Smooth muscle cell of the brain vasculature (primary cell): Measurements from ENCODE around the gene ANAPC4.

ENCODE experiments used
- DNase-seq: peaks from one replicate; pipeline ENCODE4 v3.0.0-alpha.2; 2012; ENCODE audit warnings: low read depth, low spot score

The ANAPC4 gene

DNA sequence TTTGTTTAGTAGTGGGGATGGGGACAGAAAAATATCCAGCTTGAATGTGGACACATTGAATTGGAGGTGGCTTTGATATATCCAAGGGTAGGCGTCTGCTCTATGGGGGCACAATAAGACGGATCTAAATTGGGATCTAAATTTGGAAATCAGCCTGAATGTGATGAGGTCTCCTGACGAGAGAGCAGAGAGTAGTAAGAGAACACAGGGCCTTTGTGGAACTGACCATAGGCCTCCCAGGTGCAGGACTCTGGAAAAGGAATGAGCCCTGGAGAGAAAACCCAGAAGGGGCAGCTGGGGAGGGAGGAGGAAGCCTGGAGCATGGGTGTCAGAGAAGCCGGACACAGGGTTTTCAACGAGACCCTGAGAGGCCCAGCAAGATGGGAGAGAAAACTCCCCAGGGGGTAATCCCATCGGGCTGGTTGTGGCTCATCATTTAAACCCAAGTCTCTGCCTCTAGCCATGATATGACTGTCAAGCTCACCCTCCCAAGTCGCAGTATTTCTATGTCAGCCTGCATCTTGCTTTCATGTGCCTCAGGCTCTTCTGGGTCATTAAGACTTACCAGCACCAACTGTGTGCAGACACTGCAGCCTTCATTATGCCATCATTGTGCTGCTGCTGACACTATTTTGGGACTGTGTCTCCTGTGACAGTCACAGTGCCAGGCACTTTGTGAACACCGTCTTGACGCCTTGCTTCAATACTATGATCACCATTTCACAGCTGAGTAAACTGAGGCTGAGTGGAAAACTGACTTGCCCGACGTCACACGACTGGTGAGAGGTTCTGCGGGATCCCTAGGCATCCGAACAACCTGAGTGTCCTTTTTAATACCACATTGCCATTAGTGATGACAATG is 57.1 kb downstream of the ANAPC4 start:
- no peak for DNase-seq

DNA sequence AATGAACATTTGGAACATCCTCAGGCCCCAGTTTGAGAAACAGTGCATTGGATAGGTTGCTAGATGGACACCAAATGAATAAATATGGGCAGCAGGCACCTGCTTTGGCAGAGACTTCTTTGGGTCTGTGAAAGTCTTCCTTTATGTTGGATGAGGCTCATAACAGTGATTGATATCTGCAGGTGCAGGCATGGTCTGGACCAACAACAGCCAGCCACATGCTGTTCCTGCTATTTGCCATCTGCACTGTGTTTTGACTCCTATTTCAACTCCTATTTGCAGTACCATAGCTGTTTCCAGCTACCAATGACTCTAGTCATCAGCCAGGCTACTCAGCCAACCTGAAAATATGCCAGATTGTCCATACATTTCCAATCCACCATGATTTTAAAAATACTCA is 60.9 kb downstream of the ANAPC4 start:
- no peak for DNase-seq

DNA sequence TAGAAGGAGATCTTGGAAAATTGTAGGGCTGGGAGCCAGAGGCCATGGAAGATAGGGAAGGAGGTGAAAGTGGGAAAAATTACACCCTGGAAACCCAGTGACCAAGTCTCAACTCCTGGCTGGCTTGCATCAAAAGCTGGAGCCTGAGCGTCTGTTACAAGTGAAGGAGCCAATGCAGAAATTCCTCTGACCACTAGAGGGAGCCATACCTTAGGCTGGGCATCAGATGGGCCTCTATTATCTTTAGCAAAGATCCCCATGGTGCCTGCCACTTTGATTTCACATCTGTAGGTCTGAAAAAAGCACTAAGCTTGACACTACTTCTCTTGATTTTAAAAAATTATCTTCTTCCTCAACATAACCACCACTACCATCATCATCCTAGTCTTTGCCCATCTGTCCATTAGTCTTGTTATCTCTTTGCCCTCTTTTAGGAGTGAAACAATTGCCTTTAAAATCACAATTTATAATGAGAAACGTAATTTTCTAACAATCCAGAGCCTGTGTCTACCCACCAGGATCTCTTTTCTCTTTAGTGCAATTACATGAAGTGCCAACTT is 62.9 kb downstream of the ANAPC4 start:
- peak; percentile 43 for DNase-seq

GRCh38 chr4:25440478-25441030 is 63.5 kb downstream of the ANAPC4 start:
- no peak for DNase-seq

GRCh38 chr4:25441519-25442117 is 64.6 kb downstream of the ANAPC4 start:
- peak; percentile 28 for DNase-seq

DNA sequence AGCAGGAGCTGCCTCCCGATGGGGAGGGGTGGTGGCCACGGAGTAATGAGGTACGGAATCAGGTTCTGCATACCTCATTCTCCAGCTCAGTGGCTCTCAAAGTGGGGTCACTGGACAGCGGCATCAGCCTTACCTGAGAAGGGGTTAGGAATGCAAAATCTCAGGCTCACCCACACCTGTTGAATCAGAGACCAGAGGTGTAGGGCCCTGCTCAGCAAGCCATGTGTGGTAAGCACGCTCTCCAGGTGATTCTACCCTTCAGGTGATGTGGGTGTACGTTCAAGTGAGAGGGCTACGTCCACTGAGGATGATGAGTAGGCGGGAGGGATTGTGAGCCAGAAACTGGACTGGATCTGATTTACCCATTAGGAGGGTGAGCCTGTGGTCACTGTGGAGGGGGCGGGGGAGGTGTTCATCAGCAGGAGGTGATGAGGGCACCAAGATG is 65.8 kb downstream of the ANAPC4 start:
- no peak for DNase-seq

GRCh38 chr4:25443851-25444250 is 66.8 kb downstream of the ANAPC4 start:
- DNase-seq = no peak

GRCh38 chr4:25446611-25447010 is 69.5 kb downstream of the ANAPC4 start:
- DNase-seq = no peak

DNA sequence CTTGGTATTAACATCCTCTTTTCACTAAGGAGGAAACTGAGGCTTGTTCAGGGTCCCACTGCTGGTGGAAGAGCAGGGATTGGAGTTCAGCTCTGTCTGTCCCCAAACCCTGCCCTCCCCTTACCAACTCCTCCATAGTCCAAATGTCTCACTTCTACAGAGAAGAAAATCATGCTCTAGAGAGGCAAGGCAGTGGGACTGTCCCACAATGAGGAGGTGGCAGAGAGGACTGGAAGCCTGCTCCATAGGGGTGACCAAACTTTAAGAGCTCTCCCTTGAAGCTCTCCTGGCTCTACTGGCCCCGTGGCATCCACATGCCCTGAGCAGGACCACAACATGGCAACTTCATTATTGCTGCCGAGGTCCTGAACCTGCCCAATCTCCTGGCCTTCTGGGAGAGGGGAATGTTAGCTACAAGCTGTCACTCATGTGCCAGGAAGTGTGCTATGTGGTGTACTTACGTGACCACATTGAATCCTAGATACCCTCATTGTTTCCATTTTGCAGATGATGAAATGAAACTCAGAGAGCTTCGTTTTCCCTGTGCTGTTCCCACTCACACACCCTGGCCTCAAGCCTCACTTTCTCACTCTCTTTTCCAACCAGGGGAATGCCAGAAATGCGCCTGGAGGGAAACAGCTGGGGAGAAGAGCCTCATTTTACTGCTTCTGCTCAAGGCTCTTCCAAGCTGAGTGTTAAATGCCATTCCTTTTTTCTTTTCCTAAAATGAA is 71.5 kb downstream of the ANAPC4 start:
- no peak for DNase-seq

DNA sequence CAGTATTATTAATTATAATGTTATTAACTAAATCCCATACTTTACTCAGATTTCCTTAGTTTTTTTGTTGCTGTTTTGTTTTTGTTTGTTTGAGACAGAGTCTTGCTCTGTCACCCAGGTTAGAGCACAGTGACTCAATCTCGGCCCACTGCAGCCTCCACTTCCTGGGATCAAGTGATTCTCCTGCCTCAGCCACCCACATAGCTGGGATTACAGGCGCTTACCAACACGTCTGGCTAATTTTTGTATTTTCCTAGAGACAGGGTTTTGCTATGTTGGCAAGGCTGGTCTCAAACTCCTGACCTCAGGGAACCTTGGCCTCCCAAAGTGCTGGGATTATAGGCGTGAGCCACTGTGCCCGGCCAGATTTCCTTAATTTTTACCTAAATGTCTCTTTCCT is 72.2 kb downstream of the ANAPC4 start:
- DNase-seq = no peak

GRCh38 chr4:25449688-25450087 is 72.6 kb downstream of the ANAPC4 start:
- DNase-seq = no peak

- DNase-seq = no peak
Measured at GRCh38 chr4:25450491-25450901, 73.4 kb downstream of the ANAPC4 start.

GRCh38 chr4:25451676-25452075 is 74.6 kb downstream of the ANAPC4 start:
- no peak for DNase-seq

GRCh38 chr4:25452081-25452480 is 75.0 kb downstream of the ANAPC4 start:
- no peak for DNase-seq

DNA sequence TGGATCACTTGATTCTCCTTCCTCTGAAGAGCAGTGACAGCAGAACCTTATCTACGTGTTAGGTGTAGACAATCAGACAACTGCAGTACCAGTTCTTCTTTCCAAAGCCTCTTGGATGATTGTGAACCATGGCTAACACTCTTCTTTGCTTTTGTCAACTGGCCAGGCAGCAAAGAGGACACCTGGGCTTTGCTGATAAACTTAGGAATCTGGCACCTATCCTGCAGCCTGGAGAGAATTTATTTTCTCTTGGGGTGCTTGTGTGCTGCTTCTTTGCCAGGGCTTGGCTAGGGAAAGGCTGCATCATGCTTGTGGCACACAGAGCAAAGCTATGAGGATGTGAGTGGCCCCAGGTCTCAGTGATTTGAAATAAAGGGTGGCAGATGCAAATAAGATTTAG is 77.4 kb downstream of the ANAPC4 start:
- no peak for DNase-seq

DNA sequence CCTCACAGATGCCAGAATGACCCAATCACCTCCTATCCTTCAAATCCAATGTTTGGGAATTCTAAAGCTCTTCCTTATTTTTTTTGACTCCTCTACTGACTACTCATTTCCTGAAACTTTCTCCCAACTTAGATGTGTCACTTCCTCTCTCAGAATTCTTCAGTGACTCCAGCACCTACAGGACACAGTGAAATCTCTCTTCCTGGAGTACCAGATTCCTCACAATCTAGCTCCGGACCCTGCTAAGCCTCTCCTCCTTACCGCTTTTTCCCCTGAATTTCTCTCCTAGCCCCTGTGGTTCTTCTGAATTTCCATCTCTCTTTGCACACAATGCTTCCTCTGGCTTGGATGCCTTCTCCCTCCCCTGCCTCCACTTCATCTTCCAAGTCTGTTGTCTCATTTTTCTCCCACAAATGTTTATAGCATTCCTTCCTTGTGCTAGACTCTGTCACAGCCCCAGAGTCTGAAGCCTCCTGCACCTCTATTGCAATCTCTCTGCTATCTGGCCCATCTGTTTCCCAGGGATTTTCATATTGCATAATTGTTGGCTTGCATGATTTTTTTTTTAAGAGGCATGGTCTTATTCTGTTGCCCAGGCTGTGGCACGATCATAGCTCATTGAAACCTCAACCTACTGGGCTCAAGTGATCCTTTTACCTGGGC is 80.1 kb downstream of the ANAPC4 start:
- no peak for DNase-seq

GRCh38 chr4:25466966-25467697 is 90.1 kb downstream of the ANAPC4 start:
- DNase-seq = peak; percentile 7

GRCh38 chr4:25467843-25468242 is 90.8 kb downstream of the ANAPC4 start:
- DNase-seq = no peak
